Activated CD8-positive, alpha-beta memory T cell treated with anti-CD3 and anti-CD28 coated beads for 36 hours (primary cell): Measurements from ENCODE around the gene GPR176. TPM values are rescaled to one million over a fixed set of nuclear protein-coding genes. Genes with fewer than 3 reads are reported as not detected.
"Not testable (repeated sequence)": the region's sequence is repeated elsewhere in the genome, so short reads cannot be mapped to it uniquely, and the experiment has no call there.

Experiments
- CTCF ChIA-PET: fragments of 350-600 bp; sonication (Branson Sonifier 250); formaldehyde crosslinking; loops from one replicate; lab custom pipeline; 2021; ENCODE audit warnings: antibody characterized with exemption; lab: Charles Lee
- POLR2A ChIA-PET: fragments of 350-600 bp; sonication (Branson Sonifier 250); formaldehyde crosslinking; loops from one replicate; lab custom pipeline; 2021; ENCODE audit warnings: antibody characterized with exemption; lab: Charles Lee
- total RNA-seq, 2 experiments: library from RNA; stranded (reverse); gene quantifications; one replicate each; pipeline ENCODE4 v1.2.3, GENCODE V29; 2021

GPR176 gene
- total RNA-seq, 2 experiments from 2014 or later, result 0.06 to 0.11 TPM

GRCh38 chr15:39904115-39904514, 16.0 kb downstream of the GPR176 start:
- CTCF ChIA-PET, result no interaction called here
- POLR2A ChIA-PET, result no interaction called here

GRCh38 chr15:39898317-39898716, 21.7 kb downstream of the GPR176 start:
- CTCF ChIA-PET, result no interaction called here
- POLR2A ChIA-PET, result no interaction called here

- ChIA-PET CTCF (interaction anchor here (0.6 kb wide), 1 partner anchor 163 kb away, joined by 3 read pairs; no protein-coding TSS in a partner anchor), POLR2A (no interaction called here)
Measured at GRCh38 chr15:39896846-39897245, 23.2 kb downstream of the GPR176 start.

- ChIA-PET CTCF (no interaction called here), POLR2A (no interaction called here)
Measured at GRCh38 chr15:39896101-39896500, 24.0 kb downstream of the GPR176 start.

- POLR2A ChIA-PET, result not testable (repeated sequence)
Measured at GRCh38 chr15:39893051-39893450, 27.0 kb downstream of the GPR176 start.

GRCh38 chr15:39892418-39892817, 27.6 kb downstream of the GPR176 start:
- ChIA-PET POLR2A (no interaction called here), CTCF (no interaction called here)

More at GRCh38 chr15:39893051-39893450, 27.0 kb downstream of the GPR176 start:
- CTCF ChIA-PET, result not testable (repeated sequence)

GRCh38 chr15:39890621-39891020, 29.4 kb downstream of the GPR176 start:
- CTCF ChIA-PET, result no interaction called here
- POLR2A ChIA-PET, result interaction anchor here (0.6 kb wide), 1 partner anchor 22 kb away, joined by 8 read pairs; no protein-coding TSS in a partner anchor

- POLR2A ChIA-PET, result no interaction called here
Measured at GRCh38 chr15:39889601-39890000, 30.5 kb downstream of the GPR176 start.

GRCh38 chr15:39888809-39889208, 31.3 kb downstream of the GPR176 start:
- ChIA-PET CTCF (no interaction called here), POLR2A (no interaction called here)

More at GRCh38 chr15:39889601-39890000, 30.5 kb downstream of the GPR176 start:
- CTCF ChIA-PET, result no interaction called here

GRCh38 chr15:39888243-39888642, 31.8 kb downstream of the GPR176 start:
- ChIA-PET POLR2A (no interaction called here), CTCF (no interaction called here)

- CTCF ChIA-PET, result no interaction called here
- POLR2A ChIA-PET, result no interaction called here
Measured at GRCh38 chr15:39887832-39888231, 32.2 kb downstream of the GPR176 start.

- POLR2A ChIA-PET, result no interaction called here
- CTCF ChIA-PET, result no interaction called here
Measured at GRCh38 chr15:39887211-39887610, 32.9 kb downstream of the GPR176 start.

GRCh38 chr15:39886418-39886817, 33.6 kb downstream of the GPR176 start:
- ChIA-PET CTCF (no interaction called here), POLR2A (no interaction called here)

- CTCF ChIA-PET, result no interaction called here
- POLR2A ChIA-PET, result no interaction called here
Measured at GRCh38 chr15:39885099-39885777, 34.8 kb downstream of the GPR176 start.

GRCh38 chr15:39884351-39884750, 35.7 kb downstream of the GPR176 start:
- CTCF ChIA-PET, result interaction anchor here (0.5 kb wide), 1 partner anchor 173 kb away, joined by 4 read pairs; no protein-coding TSS in a partner anchor
- POLR2A ChIA-PET, result no interaction called here

- CTCF ChIA-PET, result interaction anchor here (1.1 kb wide), 1 partner anchor 86 kb away, joined by 3 read pairs; no protein-coding TSS in a partner anchor
- POLR2A ChIA-PET, result no interaction called here
Measured at GRCh38 chr15:39882602-39883001, 37.5 kb downstream of the GPR176 start.

- ChIA-PET POLR2A (no interaction called here), CTCF (interaction anchor here (1.1 kb wide), 1 partner anchor 87 kb away, joined by 3 read pairs; no protein-coding TSS in a partner anchor)
Measured at GRCh38 chr15:39881790-39882189, 38.3 kb downstream of the GPR176 start.

GRCh38 chr15:39880718-39881387, 39.2 kb downstream of the GPR176 start:
- CTCF ChIA-PET, result no interaction called here
- POLR2A ChIA-PET, result no interaction called here

GRCh38 chr15:39878406-39878785, 41.7 kb downstream of the GPR176 start:
- POLR2A ChIA-PET, result no interaction called here
- CTCF ChIA-PET, result no interaction called here

- ChIA-PET POLR2A (no interaction called here), CTCF (interaction anchor here (0.7 kb wide), 1 partner anchor 88 kb away, joined by 4 read pairs; no protein-coding TSS in a partner anchor)
Measured at GRCh38 chr15:39874890-39875549, 45.0 kb downstream of the GPR176 start.
